ENCODE measurements around the gene BABAM1.
A peak's percentile ranks its signal among the peaks of the same experiment; 100 is the strongest.

BABAM1 gene

DNA sequence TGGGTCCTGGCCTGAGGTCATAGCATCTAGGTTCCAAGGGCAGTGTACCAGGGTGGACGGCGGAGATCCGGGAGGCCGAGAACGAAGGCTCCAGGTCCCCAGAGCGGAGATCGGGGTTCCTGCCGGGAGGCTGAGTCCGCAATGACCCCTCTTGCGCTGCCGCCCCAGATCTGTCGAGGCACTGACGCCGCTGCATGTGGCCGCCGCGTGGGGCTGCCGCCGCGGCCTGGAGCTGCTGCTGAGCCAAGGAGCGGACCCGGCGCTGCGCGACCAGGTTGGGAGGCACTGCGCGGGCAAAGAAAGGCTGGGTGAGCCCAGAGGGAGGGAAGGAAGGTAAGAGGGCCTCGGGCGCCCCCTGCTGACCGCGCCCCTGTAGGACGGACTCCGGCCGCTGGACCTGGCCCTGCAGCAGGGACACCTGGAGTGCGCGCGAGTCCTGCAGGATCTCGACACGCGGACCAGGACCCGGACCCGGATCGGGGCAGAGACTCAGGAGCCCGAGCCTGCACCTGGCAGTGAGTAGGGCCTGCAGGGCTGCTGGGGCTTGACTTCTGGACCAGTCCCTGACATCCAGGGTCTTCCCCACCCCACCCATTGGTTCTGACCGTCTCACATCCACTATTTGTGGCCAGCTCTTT, 15.4 kb downstream of the BABAM1 start:
- FAIRE-seq (peak; percentile 99), DNase-seq (ENCODE audit: insufficient read length, low spot score) (peak; percentile 93)
- TF ChIP-seq POLR2AphosphoS5 (IDR thresholded peaks at IDR 0.05; ENCODE audit: low read depth, low read length) (no peak), TAF1 (IDR thresholded peaks at IDR 0.05; ENCODE audit: low read depth, low read length) (no peak), POU2F2 (IDR thresholded peaks at IDR 0.05; ENCODE audit: low read depth, low read length) (no peak), POLR2A (IDR thresholded peaks at IDR 0.05; ENCODE audit: low read depth, low read length) (no peak), PAX5 (IDR thresholded peaks at IDR 0.05; ENCODE audit: insufficient read depth, low read length, severe bottlenecking) (no peak), SPI1 (IDR thresholded peaks at IDR 0.05; ENCODE audit: low read depth, low read length) (no peak)

- DNase-seq (ENCODE audit: insufficient read length, low spot score) (no peak), FAIRE-seq (no peak)
- TF ChIP-seq POLR2A (IDR thresholded peaks at IDR 0.05; ENCODE audit: low read depth, low read length) (no peak), PAX5 (IDR thresholded peaks at IDR 0.05; ENCODE audit: insufficient read depth, low read length, severe bottlenecking) (no peak), TAF1 (IDR thresholded peaks at IDR 0.05; ENCODE audit: low read depth, low read length) (no peak), POLR2AphosphoS5 (IDR thresholded peaks at IDR 0.05; ENCODE audit: low read depth, low read length) (no peak), POU2F2 (IDR thresholded peaks at IDR 0.05; ENCODE audit: low read depth, low read length) (no peak), SPI1 (IDR thresholded peaks at IDR 0.05; ENCODE audit: low read depth, low read length) (no peak)
Observed at GRCh38 chr19:17283504-17283996, 16.3 kb downstream of the BABAM1 start.

- DNase-seq (ENCODE audit: insufficient read length, low spot score) = no peak
- TF ChIP-seq TAF1 (IDR thresholded peaks at IDR 0.05; ENCODE audit: low read depth, low read length) = no peak
- no peak for TF ChIP-seq SPI1 (IDR thresholded peaks at IDR 0.05; ENCODE audit: low read depth, low read length)
- TF ChIP-seq POLR2A (IDR thresholded peaks at IDR 0.05; ENCODE audit: low read depth, low read length) = no peak
- TF ChIP-seq PAX5 (IDR thresholded peaks at IDR 0.05; ENCODE audit: insufficient read depth, low read length, severe bottlenecking) = no peak
- no peak for TF ChIP-seq POLR2AphosphoS5 (IDR thresholded peaks at IDR 0.05; ENCODE audit: low read depth, low read length)
- no peak for TF ChIP-seq POU2F2 (IDR thresholded peaks at IDR 0.05; ENCODE audit: low read depth, low read length)
- no peak for FAIRE-seq
Observed at GRCh38 chr19:17285415-17286135, 18.3 kb downstream of the BABAM1 start.

DNA sequence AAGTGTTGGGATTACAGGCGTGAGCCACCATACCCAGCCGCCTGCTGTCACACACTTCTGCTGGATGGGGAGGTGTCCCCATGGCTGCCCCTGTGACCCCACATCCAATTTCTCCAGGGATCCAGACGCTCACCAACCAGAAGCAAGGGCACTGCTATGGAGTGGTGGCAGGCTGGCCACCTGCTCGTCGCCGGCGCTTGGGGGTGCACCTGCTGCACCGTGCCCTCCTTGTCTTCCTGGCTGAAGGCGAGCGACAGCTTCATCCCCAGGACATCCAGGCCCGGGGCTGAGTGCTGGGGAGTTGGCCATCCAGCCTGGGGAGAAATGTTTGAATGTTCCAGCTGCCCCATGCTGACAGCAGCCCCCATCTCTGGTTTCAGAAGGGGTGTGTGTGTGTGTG, 19.0 kb downstream of the BABAM1 start:
- FAIRE-seq (no peak), DNase-seq (ENCODE audit: insufficient read length, low spot score) (no peak)
- TF ChIP-seq POLR2AphosphoS5 (IDR thresholded peaks at IDR 0.05; ENCODE audit: low read depth, low read length) = no peak
- TF ChIP-seq POLR2A (IDR thresholded peaks at IDR 0.05; ENCODE audit: low read depth, low read length) = no peak
- TF ChIP-seq SPI1 (IDR thresholded peaks at IDR 0.05; ENCODE audit: low read depth, low read length) = no peak
- TF ChIP-seq PAX5 (IDR thresholded peaks at IDR 0.05; ENCODE audit: insufficient read depth, low read length, severe bottlenecking) = no peak
- TF ChIP-seq TAF1 (IDR thresholded peaks at IDR 0.05; ENCODE audit: low read depth, low read length) = no peak
- no peak for TF ChIP-seq POU2F2 (IDR thresholded peaks at IDR 0.05; ENCODE audit: low read depth, low read length)

DNA sequence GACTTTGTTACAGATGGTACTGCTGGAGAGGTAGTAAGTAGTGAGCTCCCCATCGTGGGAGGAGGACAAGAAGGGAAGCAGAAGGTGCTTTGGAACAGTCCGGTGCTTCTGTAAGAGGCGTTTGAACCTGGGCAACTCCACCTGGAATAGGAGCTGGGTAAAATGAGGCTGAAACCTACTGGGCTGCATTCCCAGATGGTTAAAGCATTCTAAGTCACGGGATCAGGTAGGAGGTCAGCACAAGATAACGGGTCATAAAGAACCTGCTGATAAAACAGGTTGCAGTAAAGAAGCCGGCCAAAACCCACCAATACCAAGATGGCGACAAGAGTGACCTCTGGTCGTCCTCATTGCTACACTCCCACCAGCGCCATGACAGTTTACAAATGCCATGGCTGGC, 19.5 kb downstream of the BABAM1 start:
- no peak for FAIRE-seq
- TF ChIP-seq POLR2A (IDR thresholded peaks at IDR 0.05; ENCODE audit: low read depth, low read length) (no peak), PAX5 (IDR thresholded peaks at IDR 0.05; ENCODE audit: insufficient read depth, low read length, severe bottlenecking) (no peak), SPI1 (IDR thresholded peaks at IDR 0.05; ENCODE audit: low read depth, low read length) (no peak)
- DNase-seq (ENCODE audit: insufficient read length, low spot score) = no peak

DNA sequence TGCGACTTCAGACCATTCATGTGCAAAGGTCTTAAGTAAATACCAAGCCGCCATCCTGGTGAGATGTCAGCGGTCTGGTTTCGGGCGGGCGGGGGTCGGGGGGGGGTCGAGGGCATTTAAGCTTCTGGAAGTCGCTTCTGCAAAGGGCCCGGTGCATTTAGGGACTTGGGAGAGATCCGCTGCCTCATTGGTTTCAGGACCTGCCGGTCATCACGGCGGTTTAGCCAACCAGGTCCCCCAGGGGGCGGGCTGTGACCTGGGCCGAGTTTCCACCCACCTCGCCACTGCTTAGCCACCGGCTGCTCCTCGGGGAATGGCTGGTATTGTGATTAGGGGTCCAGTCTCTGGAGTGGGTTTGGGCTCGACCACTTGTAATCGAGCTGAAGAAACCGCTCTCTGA, 22.2 kb downstream of the BABAM1 start:
- FAIRE-seq (peak; percentile 41), DNase-seq (ENCODE audit: insufficient read length, low spot score) (peak; percentile 77)
- TF ChIP-seq SPI1 (IDR thresholded peaks at IDR 0.05; ENCODE audit: low read depth, low read length) (no peak), TAF1 (IDR thresholded peaks at IDR 0.05; ENCODE audit: low read depth, low read length) (no peak), POLR2AphosphoS5 (IDR thresholded peaks at IDR 0.05; ENCODE audit: low read depth, low read length) (no peak), PAX5 (IDR thresholded peaks at IDR 0.05; ENCODE audit: insufficient read depth, low read length, severe bottlenecking) (no peak), POU2F2 (IDR thresholded peaks at IDR 0.05; ENCODE audit: low read depth, low read length) (no peak), POLR2A (IDR thresholded peaks at IDR 0.05; ENCODE audit: low read depth, low read length) (no peak)

DNA sequence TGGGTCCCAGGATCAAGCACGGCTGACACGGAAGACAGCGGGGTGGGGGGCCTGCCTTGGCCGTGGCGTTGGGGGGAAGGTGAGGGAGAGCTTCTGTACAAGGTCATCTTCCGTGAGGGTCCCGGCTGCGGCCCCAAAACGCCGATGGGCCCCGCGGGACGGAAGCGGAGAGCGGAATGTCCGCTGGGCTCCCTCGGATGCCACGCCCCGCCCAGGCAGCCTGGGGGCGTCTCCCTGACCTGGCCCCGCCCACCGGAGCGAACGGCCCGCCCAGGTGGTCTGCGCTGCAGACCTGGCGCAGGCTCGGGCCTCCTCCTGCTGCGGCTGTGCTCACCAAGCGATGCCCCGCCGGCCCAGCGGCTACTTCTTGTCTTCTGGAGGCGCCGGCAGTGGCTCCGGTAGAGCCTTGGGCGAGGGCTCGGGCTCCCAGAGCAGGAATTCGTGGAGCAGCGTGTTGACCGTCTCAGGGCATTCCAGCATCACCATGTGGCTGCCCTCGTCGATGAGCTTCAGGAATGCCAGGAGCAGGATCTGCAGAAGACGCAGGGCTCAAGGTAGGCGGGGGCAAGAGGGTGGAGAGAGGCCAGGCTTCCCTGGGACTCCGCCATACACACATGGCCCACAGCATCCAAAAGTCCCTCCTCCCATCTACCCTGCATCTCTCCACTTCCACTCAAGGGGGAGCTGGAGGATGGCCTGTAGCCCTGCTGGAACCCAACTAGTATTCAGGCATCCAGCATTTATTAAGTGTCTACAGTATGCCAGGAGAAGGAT, 25.2 kb downstream of the BABAM1 start:
- peak; percentile 96 for FAIRE-seq
- TF ChIP-seq POU2F2 (IDR thresholded peaks at IDR 0.05; ENCODE audit: low read depth, low read length) (peak; percentile 54; the same call in 1 of the 2 replicates), TAF1 (IDR thresholded peaks at IDR 0.05; ENCODE audit: low read depth, low read length) (no peak)
- peak; percentile 98 for DNase-seq (ENCODE audit: insufficient read length, low spot score)

- TF ChIP-seq POLR2AphosphoS5 (IDR thresholded peaks at IDR 0.05; ENCODE audit: low read depth, low read length) = no peak
- no peak for TF ChIP-seq SPI1 (IDR thresholded peaks at IDR 0.05; ENCODE audit: low read depth, low read length)
- TF ChIP-seq POLR2A (IDR thresholded peaks at IDR 0.05; ENCODE audit: low read depth, low read length) = no peak
- TF ChIP-seq TAF1 (IDR thresholded peaks at IDR 0.05; ENCODE audit: low read depth, low read length) = no peak
- TF ChIP-seq POU2F2 (IDR thresholded peaks at IDR 0.05; ENCODE audit: low read depth, low read length) = no peak
- no peak for TF ChIP-seq PAX5 (IDR thresholded peaks at IDR 0.05; ENCODE audit: insufficient read depth, low read length, severe bottlenecking)
- DNase-seq (ENCODE audit: insufficient read length, low spot score) (no peak), FAIRE-seq (no peak)
Observed at GRCh38 chr19:17293605-17294004, 26.4 kb downstream of the BABAM1 start.

Measured in GM12891 (cell line).